ENCODE data around the gene HOXA7. TPM values are rescaled to one million over a fixed set of nuclear protein-coding genes. Genes with fewer than 3 reads are reported as not detected.

Gene HOXA7
- total and polyA plus RNA-seq, 4 donors: 1.0 to 2.2 (median 1.4) TPM

DNA sequence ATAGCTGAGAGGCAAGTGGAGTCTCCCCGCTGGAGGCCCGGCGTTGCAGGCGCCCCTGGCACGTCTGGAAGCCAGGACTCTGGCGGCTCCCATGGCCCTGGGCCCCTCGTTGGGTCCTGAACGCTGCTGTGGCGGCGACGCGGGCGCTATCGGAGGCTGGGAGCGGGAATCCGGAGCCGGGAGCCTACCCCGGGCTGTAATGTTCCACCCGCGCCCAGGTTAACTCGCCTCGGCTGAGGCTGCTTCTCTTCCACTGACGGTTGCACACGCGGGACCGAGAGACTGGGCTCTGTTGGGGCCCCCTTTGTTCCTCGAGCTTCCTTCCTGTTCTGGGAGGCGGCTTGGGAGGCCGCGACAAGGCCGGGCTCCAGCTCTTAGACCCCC lies 11.7 kb downstream of the HOXA7 start:
- ATAC-seq (ENCODE audit: insufficient read depth, low FRiP score) (no peak), DNase-seq (peak in 2 of 3 donors; percentile 50 to 71)
- peaks cover 0 to 4% (median 0%) of the 10 kb centered on the region in 4 donors for H3K9me3 ChIP-seq (ENCODE audit: control insufficient read depth in 4 of 4, insufficient read depth in 3 of 4, low read length in 3 of 4)
- peak overlapping the region in 1 of 2 donors; percentile 83 for H3K27ac ChIP-seq (ENCODE audit: low read depth in 1 of 2, low read length in 1 of 2)
- H3K27me3 ChIP-seq (ENCODE audit: control insufficient read depth in 3 of 3, insufficient read depth in 3 of 3, low read length in 2 of 3): peaks cover 0 to 52% (median 15%) of the 10 kb centered on the region in 3 donors
- WGBS, 2 donors: 26 to 37% methylated on average over 31 of the region's 31 CpGs
- peaks cover 0 to 42% (median 6%) of the 10 kb centered on the region in 4 donors for H3K36me3 ChIP-seq (ENCODE audit: control insufficient read depth in 4 of 4, insufficient read depth in 4 of 4, low read length in 4 of 4)
- H3K4me1 ChIP-seq (ENCODE audit: control insufficient read depth in 5 of 5, insufficient read depth in 5 of 5, low read length in 5 of 5): peaks cover 0 to 52% (median 3%) of the 10 kb centered on the region in 5 donors
- H3K4me3 ChIP-seq: peak overlapping the region; percentile 18
- H3K9ac ChIP-seq (ENCODE audit: insufficient read depth in 1 of 2, low read length in 2 of 2): peak overlapping the region in 1 of 2 donors; percentile 96
- TF ChIP-seq, protein P1, sequence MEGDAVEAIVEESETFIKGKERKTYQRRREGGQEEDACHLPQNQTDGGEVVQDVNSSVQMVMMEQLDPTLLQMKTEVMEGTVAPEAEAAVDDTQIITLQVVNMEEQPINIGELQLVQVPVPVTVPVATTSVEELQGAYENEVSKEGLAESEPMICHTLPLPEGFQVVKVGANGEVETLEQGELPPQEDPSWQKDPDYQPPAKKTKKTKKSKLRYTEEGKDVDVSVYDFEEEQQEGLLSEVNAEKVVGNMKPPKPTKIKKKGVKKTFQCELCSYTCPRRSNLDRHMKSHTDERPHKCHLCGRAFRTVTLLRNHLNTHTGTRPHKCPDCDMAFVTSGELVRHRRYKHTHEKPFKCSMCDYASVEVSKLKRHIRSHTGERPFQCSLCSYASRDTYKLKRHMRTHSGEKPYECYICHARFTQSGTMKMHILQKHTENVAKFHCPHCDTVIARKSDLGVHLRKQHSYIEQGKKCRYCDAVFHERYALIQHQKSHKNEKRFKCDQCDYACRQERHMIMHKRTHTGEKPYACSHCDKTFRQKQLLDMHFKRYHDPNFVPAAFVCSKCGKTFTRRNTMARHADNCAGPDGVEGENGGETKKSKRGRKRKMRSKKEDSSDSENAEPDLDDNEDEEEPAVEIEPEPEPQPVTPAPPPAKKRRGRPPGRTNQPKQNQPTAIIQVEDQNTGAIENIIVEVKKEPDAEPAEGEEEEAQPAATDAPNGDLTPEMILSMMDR (IDR thresholded peaks at IDR 0.05; ENCODE audit: control extremely low read depth, extremely low read depth): no peak

GRCh38 chr7:27143950-27144780 lies 12.3 kb downstream of the HOXA7 start:
- peaks cover 0 to 52% (median 14%) of the 10 kb centered on the region in 3 donors for H3K27me3 ChIP-seq (ENCODE audit: control insufficient read depth in 3 of 3, insufficient read depth in 3 of 3, low read length in 2 of 3)
- H3K4me1 ChIP-seq (ENCODE audit: control insufficient read depth in 5 of 5, insufficient read depth in 5 of 5, low read length in 5 of 5): peaks cover 0 to 47% (median 3%) of the 10 kb centered on the region in 5 donors
- H3K9me3 ChIP-seq (ENCODE audit: control insufficient read depth in 4 of 4, insufficient read depth in 3 of 4, low read length in 3 of 4): peaks cover 0 to 4% (median 0%) of the 10 kb centered on the region in 4 donors
- peak overlapping the region in 1 of 2 donors; percentile 96 for H3K9ac ChIP-seq (ENCODE audit: insufficient read depth in 1 of 2, low read length in 2 of 2)
- peaks cover 0 to 45% (median 6%) of the 10 kb centered on the region in 4 donors for H3K36me3 ChIP-seq (ENCODE audit: control insufficient read depth in 4 of 4, insufficient read depth in 4 of 4, low read length in 4 of 4)
- TF ChIP-seq, protein P1 (IDR thresholded peaks at IDR 0.05; ENCODE audit: control extremely low read depth, extremely low read depth): no peak
- ATAC-seq (ENCODE audit: insufficient read depth, low FRiP score) (no peak), DNase-seq (peak in 2 of 3 donors; percentile 49 to 77)
- peak overlapping the region in 1 of 2 donors; percentile 83 for H3K27ac ChIP-seq (ENCODE audit: low read depth in 1 of 2, low read length in 1 of 2)
- 37 to 62% methylated on average over 40 of the region's 40 CpGs for WGBS, 2 donors
- H3K4me3 ChIP-seq: no peak overlapping the region

- Histone ChIP-seq H3K9ac (ENCODE audit: insufficient read depth in 1 of 2, low read length in 2 of 2) (peak within 1 kb of the TSS; percentile 97 to 100), H3K27me3 (ENCODE audit: control insufficient read depth in 3 of 3, insufficient read depth in 3 of 3, low read length in 2 of 3) (peaks cover 0 to 43% (median 12%) of the 10 kb centered on the region in 3 donors), H3K9me3 (ENCODE audit: control insufficient read depth in 4 of 4, insufficient read depth in 3 of 4, low read length in 3 of 4) (peaks cover 0 to 2% (median 0%) of the 10 kb centered on the region in 4 donors), H3K27ac (ENCODE audit: low read depth in 1 of 2, low read length in 1 of 2) (peak within 1 kb of the TSS in 1 of 2 donors; percentile 84), H3K4me1 (ENCODE audit: control insufficient read depth in 5 of 5, insufficient read depth in 5 of 5, low read length in 5 of 5) (peaks cover 0 to 47% (median 3%) of the 10 kb centered on the region in 5 donors), H3K36me3 (ENCODE audit: control insufficient read depth in 4 of 4, insufficient read depth in 4 of 4, low read length in 4 of 4) (peaks cover 0 to 45% (median 7%) of the 10 kb centered on the region in 4 donors), H3K4me3 (peak within 1 kb of the TSS; percentile 89)
- peak; percentile 55 for ATAC-seq (ENCODE audit: insufficient read depth, low FRiP score)
- WGBS, 2 donors: 33 to 51% methylated on average over 79 to 86 of the region's 86 CpGs
- TF ChIP-seq, protein P1 (IDR thresholded peaks at IDR 0.05; ENCODE audit: control extremely low read depth, extremely low read depth): peak; percentile 37
- DNase-seq: peak; percentile 96 to 99 (median 98)
Measured at GRCh38 chr7:27143023-27143949, 13.2 kb downstream of the HOXA7 start, which contains the start of gene HOXA5. HOXA5 (minus strand) TSS chr7:27143681; CDS start chr7:27143607, 74 bp downstream.
